Neural crest cell (in vitro differentiated cells): ENCODE data around the gene AMELY. TPM values are rescaled to one million over a fixed set of nuclear protein-coding genes. Genes with fewer than 3 reads are reported as not detected.

Source experiments
- DNase-seq: peaks from one replicate; pipeline ENCODE4 v3.0.0; 2021; ENCODE audit warnings: low read depth, mixed read lengths, low spot score
- H3K27ac Mint-ChIP-seq: one replicate; pipeline ENCODE4 v1.8.0; 2021; ENCODE audit warnings: mild to moderate bottlenecking, mixed read lengths; ENCODE audit not compliant: unreplicated experiment
- H3K27me3 Mint-ChIP-seq: 2 replicates; pipeline ENCODE4 v1.8.0; 2021; ENCODE audit warnings: low read depth, mild to moderate bottlenecking, mixed read lengths
- H3K36me3 Mint-ChIP-seq: 2 replicates; pipeline ENCODE4 v1.8.0; 2021; ENCODE audit warnings: low read depth, mild to moderate bottlenecking, mixed read lengths
- H3K4me1 Mint-ChIP-seq: 2 replicates; pipeline ENCODE4 v1.8.0; 2021; ENCODE audit warnings: mixed read lengths
- H3K4me3 Mint-ChIP-seq: one replicate; pipeline ENCODE4 v1.8.0; 2021; ENCODE audit warnings: mild to moderate bottlenecking, mixed read lengths
- H3K9me3 Mint-ChIP-seq: 2 replicates; pipeline ENCODE4 v1.8.0; 2021; ENCODE audit warnings: mixed read lengths
- long read RNA-seq: library from polyadenylated mRNA; unstranded; transcript quantifications from one replicate; pipeline ENCODE4 v2.0.0, GENCODE V29; 2020
- total RNA-seq: library from RNA; stranded (reverse); gene quantifications from 2 replicates; pipeline ENCODE4 v1.2.1, GENCODE V29; 2021
- TF ChIP-seq, protein P1 (sequence below): fragments of 200-600 bp; sonication (generic); conservative IDR thresholded peaks from 2 replicates; pipeline ENCODE4 v1.5.0; 2021; ENCODE audit warnings: antibody characterized with exemption, mild to moderate bottlenecking

Gene AMELY, protein sequence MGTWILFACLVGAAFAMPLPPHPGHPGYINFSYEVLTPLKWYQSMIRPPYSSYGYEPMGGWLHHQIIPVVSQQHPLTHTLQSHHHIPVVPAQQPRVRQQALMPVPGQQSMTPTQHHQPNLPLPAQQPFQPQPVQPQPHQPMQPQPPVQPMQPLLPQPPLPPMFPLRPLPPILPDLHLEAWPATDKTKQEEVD
- not detected in 2 replicates for total RNA-seq
- long read RNA-seq, result 0 reads

DNA sequence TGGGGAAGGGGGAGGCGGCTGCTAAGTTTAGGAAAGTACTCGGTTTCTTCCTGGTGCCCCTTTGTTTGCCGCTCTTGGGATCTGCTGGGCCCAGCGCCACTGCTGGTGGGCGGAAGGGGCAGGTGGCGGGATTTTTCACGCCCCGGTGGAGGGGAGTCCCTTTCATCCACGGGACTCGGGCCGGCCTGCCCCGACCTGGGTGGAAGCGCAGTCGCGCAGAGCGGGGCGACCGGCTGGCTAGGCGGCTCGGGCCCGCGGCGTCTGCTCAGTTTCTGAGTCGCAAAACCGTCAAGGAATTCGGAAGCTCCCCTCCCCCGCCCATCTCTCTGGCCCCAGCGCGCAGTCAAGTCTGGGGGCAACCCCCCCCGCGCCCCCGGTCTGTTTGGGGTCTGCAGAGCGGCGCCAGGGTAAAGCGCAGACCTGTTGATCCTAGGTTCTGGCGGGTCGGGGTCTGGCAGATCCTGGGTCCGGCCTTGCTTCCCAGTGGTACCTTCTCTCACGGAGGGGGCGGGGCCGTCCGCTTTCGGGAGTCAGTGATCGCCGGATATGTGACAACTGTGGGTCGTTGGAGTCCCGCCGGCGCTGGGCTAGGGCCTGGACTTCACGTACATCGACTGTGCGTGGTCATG is at the start of gene AMELY:
TSS of gene AMELY (minus strand) at position 500 of the 629 bp plus-strand sequence. CDS start 39,144 bp downstream, outside the sequence.
- Mint-ChIP-seq H3K4me1 (no peaks in the 10 kb centered on the region), H3K36me3 (no peaks in the 10 kb centered on the region), H3K4me3 (no peak within 1 kb of the TSS), H3K9me3 (no peaks in the 10 kb centered on the region), H3K27me3 (no peaks in the 10 kb centered on the region), H3K27ac (no peak within 1 kb of the TSS)
- TF ChIP-seq, protein P1, sequence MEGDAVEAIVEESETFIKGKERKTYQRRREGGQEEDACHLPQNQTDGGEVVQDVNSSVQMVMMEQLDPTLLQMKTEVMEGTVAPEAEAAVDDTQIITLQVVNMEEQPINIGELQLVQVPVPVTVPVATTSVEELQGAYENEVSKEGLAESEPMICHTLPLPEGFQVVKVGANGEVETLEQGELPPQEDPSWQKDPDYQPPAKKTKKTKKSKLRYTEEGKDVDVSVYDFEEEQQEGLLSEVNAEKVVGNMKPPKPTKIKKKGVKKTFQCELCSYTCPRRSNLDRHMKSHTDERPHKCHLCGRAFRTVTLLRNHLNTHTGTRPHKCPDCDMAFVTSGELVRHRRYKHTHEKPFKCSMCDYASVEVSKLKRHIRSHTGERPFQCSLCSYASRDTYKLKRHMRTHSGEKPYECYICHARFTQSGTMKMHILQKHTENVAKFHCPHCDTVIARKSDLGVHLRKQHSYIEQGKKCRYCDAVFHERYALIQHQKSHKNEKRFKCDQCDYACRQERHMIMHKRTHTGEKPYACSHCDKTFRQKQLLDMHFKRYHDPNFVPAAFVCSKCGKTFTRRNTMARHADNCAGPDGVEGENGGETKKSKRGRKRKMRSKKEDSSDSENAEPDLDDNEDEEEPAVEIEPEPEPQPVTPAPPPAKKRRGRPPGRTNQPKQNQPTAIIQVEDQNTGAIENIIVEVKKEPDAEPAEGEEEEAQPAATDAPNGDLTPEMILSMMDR, result no peak
- no peak for DNase-seq

DNA sequence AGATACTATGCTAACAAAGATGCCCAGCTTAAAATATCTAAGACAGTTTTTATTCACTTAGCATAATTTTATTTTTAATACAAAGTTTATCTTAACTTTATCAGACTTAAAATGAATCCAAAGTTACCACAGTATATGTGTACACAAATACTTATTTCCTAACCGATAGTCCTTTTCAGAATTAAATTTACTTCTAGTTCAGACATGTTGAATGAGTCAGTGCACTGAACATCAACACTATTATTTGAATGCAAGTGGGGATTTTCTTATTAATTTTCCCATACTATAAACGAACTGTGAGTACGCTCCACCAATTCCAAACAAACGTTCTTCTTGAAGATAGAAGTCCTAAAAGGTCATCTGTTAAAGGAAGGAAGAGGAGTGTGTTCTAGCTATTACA is 38.4 kb upstream of the AMELY start:
- H3K27ac Mint-ChIP-seq, result no peak overlapping the region
- H3K4me1 Mint-ChIP-seq, result no peaks in the 10 kb centered on the region
- TF ChIP-seq, protein P1, result no peak

DNA sequence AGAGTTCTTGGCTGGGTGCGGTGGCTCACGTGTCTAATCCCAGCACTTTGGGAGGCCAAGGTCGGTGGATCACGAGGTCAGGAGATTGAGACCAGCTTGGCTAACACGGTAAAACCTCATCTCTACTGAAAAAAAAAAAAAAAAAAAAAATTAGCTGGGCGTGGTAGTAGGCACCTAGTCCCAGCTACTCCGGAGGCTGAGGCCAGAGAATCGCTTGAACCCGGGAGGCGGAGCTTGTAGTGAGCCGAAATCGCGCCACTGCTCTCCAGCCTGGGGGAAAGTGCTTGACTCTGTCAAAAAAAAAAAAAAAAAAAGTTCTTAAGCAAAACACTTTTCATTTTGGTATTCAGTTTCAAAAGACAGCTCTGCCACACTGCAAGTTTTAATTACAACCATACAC is 36.8 kb upstream of the AMELY start:
- no peak for DNase-seq
- no peak overlapping the region for H3K27ac Mint-ChIP-seq
- no peaks in the 10 kb centered on the region for H3K9me3 Mint-ChIP-seq
- no peaks in the 10 kb centered on the region for H3K36me3 Mint-ChIP-seq
- H3K27me3 Mint-ChIP-seq, result no peaks in the 10 kb centered on the region
- H3K4me1 Mint-ChIP-seq, result no peaks in the 10 kb centered on the region
- TF ChIP-seq, protein P1, result no peak
- H3K4me3 Mint-ChIP-seq, result no peak overlapping the region

More for the DNA sequence above, 38.4 kb upstream of the AMELY start:
- no peak for DNase-seq
- H3K27me3 Mint-ChIP-seq, result no peaks in the 10 kb centered on the region
- H3K9me3 Mint-ChIP-seq, result no peaks in the 10 kb centered on the region
- no peak overlapping the region for H3K4me3 Mint-ChIP-seq
- no peaks in the 10 kb centered on the region for H3K36me3 Mint-ChIP-seq

DNA sequence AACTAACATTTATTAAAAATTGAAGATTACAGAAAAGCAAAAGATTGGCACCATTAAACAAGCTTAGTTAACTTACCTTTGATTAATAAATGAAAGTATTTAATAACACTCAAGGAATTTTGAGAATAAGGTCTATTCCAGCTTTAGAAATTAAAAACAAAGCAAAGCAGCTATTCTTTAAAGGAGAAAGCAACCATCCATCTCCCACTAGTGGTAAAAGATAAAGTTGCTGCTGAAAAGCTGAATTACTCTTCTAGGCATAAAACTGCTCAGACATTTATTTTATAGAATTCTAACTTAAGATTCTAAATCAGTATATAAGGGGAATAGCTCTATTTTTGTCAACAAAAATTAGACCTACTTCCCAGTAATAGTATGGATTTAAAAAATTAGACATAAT is 36.1 kb upstream of the AMELY start:
- H3K27me3 Mint-ChIP-seq, result no peaks in the 10 kb centered on the region
- no peaks in the 10 kb centered on the region for H3K9me3 Mint-ChIP-seq
- H3K27ac Mint-ChIP-seq, result no peak overlapping the region

DNA sequence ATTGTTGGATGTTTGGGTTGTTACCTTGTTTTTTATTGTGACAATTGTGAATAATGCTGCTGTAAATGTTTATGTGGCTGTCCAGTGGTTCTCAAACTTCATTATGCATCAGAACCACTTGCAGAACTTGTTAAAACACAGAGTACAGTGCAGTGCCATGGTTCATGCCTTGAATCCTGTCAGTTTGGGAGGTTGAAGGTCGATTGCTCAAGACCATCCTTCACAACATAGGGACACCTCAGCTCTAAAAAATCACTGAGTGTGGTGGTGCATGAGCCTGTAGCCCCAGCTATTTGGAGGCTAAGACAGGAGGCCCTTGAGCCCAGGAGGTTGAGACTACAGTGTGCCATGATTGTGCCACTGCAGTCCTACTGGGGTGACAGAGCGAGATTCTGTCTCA is 23.9 kb upstream of the AMELY start:
- TF ChIP-seq, protein P1, result no peak
- no peak overlapping the region for H3K4me3 Mint-ChIP-seq

More for the DNA sequence above, 36.1 kb upstream of the AMELY start:
- no peak overlapping the region for H3K4me3 Mint-ChIP-seq
- DNase-seq, result no peak
- no peaks in the 10 kb centered on the region for H3K4me1 Mint-ChIP-seq
- TF ChIP-seq, protein P1, result no peak
- no peaks in the 10 kb centered on the region for H3K36me3 Mint-ChIP-seq

More for the DNA sequence above, 23.9 kb upstream of the AMELY start:
- DNase-seq, result no peak
- Mint-ChIP-seq H3K36me3 (no peaks in the 10 kb centered on the region), H3K4me1 (no peaks in the 10 kb centered on the region), H3K9me3 (no peaks in the 10 kb centered on the region), H3K27ac (no peak overlapping the region), H3K27me3 (no peaks in the 10 kb centered on the region)
